HepG2 (cell line): Measurements from ENCODE around the gene TUBB. TPM values are rescaled to one million over a fixed set of nuclear protein-coding genes. Genes with fewer than 3 reads are reported as not detected.

Source experiments
- AFF4 ChIP-seq: sonication (generic); formaldehyde crosslinking; IDR thresholded peaks from 2 replicates; pipeline ENCODE4 v1.4.0; 2020; ENCODE audit warnings: missing genetic modification reagents
- CBFB ChIP-seq: sonication (generic); formaldehyde crosslinking; IDR thresholded peaks from 2 replicates; pipeline ENCODE4 v1.4.0; 2020; ENCODE audit warnings: missing genetic modification reagents
- ELF1 ChIP-seq: sonication (generic); formaldehyde crosslinking; IDR thresholded peaks from 2 replicates; pipeline ENCODE4 v1.4.0; 2020; ENCODE audit warnings: missing genetic modification reagents
- GATAD1 ChIP-seq: IDR thresholded peaks from 2 replicates; pipeline ENCODE4 v1.6.1; 2016; ENCODE audit warnings: missing genetic modification reagents, missing compliant biosample characterization
- GATAD2A ChIP-seq: IDR thresholded peaks from 2 replicates; pipeline ENCODE4 v1.6.1; 2016
- HMG20B ChIP-seq: conservative IDR thresholded peaks from 2 replicates; pipeline ENCODE4 v1.6.1; 2016; ENCODE audit warnings: missing genetic modification reagents, missing compliant biosample characterization
- IRF1 ChIP-seq: sonication (generic); formaldehyde crosslinking; IDR thresholded peaks from 2 replicates; pipeline ENCODE4 v1.4.0; 2020; ENCODE audit warnings: low read depth, mild to moderate bottlenecking, missing genetic modification reagents
- KAT2B ChIP-seq: fragments of 150-350 bp; IDR thresholded peaks from 2 replicates; pipeline ENCODE4 v1.6.1; 2014; ENCODE audit warnings: low read depth, low read length, borderline replicate concordance
- KLF13 ChIP-seq: sonication (generic); formaldehyde crosslinking; IDR thresholded peaks from 2 replicates; pipeline ENCODE4 v1.4.0; 2020; ENCODE audit warnings: mild to moderate bottlenecking, missing genetic modification reagents
- LCORL ChIP-seq, 2 experiments: fragments of 450-650 bp in 1 of 2; sonication (generic) in 1 of 2; formaldehyde crosslinking in 1 of 2; IDR thresholded peaks; 2 replicates each; pipeline versions ENCODE4 v1.5.0 to v1.6.1; 2017 to 2020; ENCODE audit warnings: antibody characterized with exemption in 1 of 2, missing genetic modification reagents in 1 of 2
- MAX ChIP-seq: IDR thresholded peaks from 2 replicates; pipeline ENCODE4 v1.6.1; 2012; ENCODE audit warnings: inconsistent platforms
- MYC ChIP-seq: sonication (generic); formaldehyde crosslinking; IDR thresholded peaks from 2 replicates; pipeline ENCODE4 v1.9.0; 2021; ENCODE audit warnings: missing genetic modification reagents, borderline replicate concordance
- MYPOP ChIP-seq: sonication (generic); formaldehyde crosslinking; IDR thresholded peaks from 2 replicates; pipeline ENCODE4 v1.8.1; 2023; ENCODE audit warnings: mild to moderate bottlenecking, moderate library complexity, missing genetic modification reagents
- PAX8 ChIP-seq: sonication (generic); formaldehyde crosslinking; IDR thresholded peaks from 2 replicates; pipeline ENCODE4 v1.8.0; 2022; ENCODE audit warnings: mild to moderate bottlenecking, missing genetic modification reagents, borderline replicate concordance
- PHF5A ChIP-seq: IDR thresholded peaks from one replicate; pipeline ENCODE4 v1.6.1; 2018; ENCODE audit warnings: low read depth, missing genetic modification reagents; ENCODE audit not compliant: unreplicated experiment
- RAD51 ChIP-seq: fragments of 450-650 bp; IDR thresholded peaks from 2 replicates; pipeline ENCODE4 v1.6.1; 2016; ENCODE audit warnings: borderline replicate concordance
- RARG ChIP-seq: sonication (generic); formaldehyde crosslinking; IDR thresholded peaks from 2 replicates; pipeline ENCODE4 v1.4.0; 2020; ENCODE audit warnings: low read depth, mild to moderate bottlenecking, missing genetic modification reagents
- RELA ChIP-seq: sonication (generic); formaldehyde crosslinking; IDR thresholded peaks from 2 replicates; pipeline ENCODE4 v1.4.0; 2020; ENCODE audit warnings: missing genetic modification reagents
- ZBTB42 ChIP-seq: sonication (generic); formaldehyde crosslinking; IDR thresholded peaks from 2 replicates; pipeline ENCODE4 v1.5.0; 2020; ENCODE audit warnings: mild to moderate bottlenecking, missing genetic modification reagents
- ZNF329 ChIP-seq: sonication (generic); formaldehyde crosslinking; IDR thresholded peaks from 2 replicates; pipeline ENCODE4 v1.9.0; 2021; ENCODE audit warnings: low read depth, mild to moderate bottlenecking, missing genetic modification reagents
- ZNF704 ChIP-seq: sonication (generic); formaldehyde crosslinking; IDR thresholded peaks from 2 replicates; pipeline ENCODE4 v1.8.1; 2023; ENCODE audit warnings: mild to moderate bottlenecking, inconsistent platforms, moderate library complexity, missing genetic modification reagents, borderline replicate concordance
- polyA plus RNA-seq, 8 experiments: library from polyadenylated mRNA; depleted of rRNA in 3 of 8; stranded (reverse) in 7 of 8; unstranded in 1 of 8; fragments of >200 nt; fragmentation: Illumina TruSeq in 4 of 8; extraction: Trizol in 4 of 8; gene quantifications; 2 replicates each; pipeline versions ENCODE4 v1.2.1 to v1.2.3, GENCODE V29; 2011 to 2016; ENCODE audit warnings: low read depth in 4 of 8, missing spikeins in 1 of 8, mixed read lengths in 1 of 8; ENCODE audit not compliant: insufficient read depth in 1 of 8
- total RNA-seq, 5 experiments: library from RNA; depleted of rRNA; stranded (reverse); fragments of >200 nt; fragmentation: Illumina TruSeq; extraction: Trizol; gene quantifications; 2 replicates each; pipeline ENCODE4 v1.2.3, GENCODE V29; 2016; ENCODE audit warnings: low read depth in 1 of 5

The TUBB gene
- total and polyA plus RNA-seq, 2 of the 13 experiments (the other 11 are each of a cell fraction or from before 2014, with no cell fraction given), result 911 to 1,163 TPM

- peak; percentile 9 for TF ChIP-seq PHF5A (CRISPR knock-in tag)
- TF ChIP-seq ZNF329 (CRISPR knock-in tag), result no peak; the same call in 1 of the 2 replicates
- no peak for TF ChIP-seq RAD51
- no peak for TF ChIP-seq ELF1 (CRISPR knock-in tag)
- peak; percentile 55; the same call in 1 of the 2 replicates for TF ChIP-seq GATAD2A
- TF ChIP-seq LCORL (IDR thresholded peaks at IDR 0.05), result peak; percentile 10; the same call in 1 of the 2 replicates
- peak; percentile 95 for TF ChIP-seq LCORL (CRISPR knock-in tag; IDR thresholded peaks at IDR 0.05)
- TF ChIP-seq GATAD1 (CRISPR knock-in tag), result peak; percentile 60; the same call in 1 of the 2 replicates
- peak; percentile 78; the same call in 1 of the 2 replicates for TF ChIP-seq ZNF704
- TF ChIP-seq PAX8 (CRISPR knock-in tag), result no peak
- TF ChIP-seq MYC (CRISPR knock-in tag), result peak; percentile 60; the same call in 1 of the 2 replicates
- TF ChIP-seq MYPOP (CRISPR knock-in tag), result peak; percentile 90
- peak; percentile 98 for TF ChIP-seq AFF4 (CRISPR knock-in tag)
- 0 out of 2 replicates have a peak, but pooled peaks have one; percentile 35 for TF ChIP-seq CBFB
- TF ChIP-seq RELA, result peak; percentile 70; the same call in 1 of the 2 replicates
- peak; percentile 80 for TF ChIP-seq MAX
- TF ChIP-seq ZBTB42 (CRISPR knock-in tag), result 0 out of 2 replicates have a peak, but pooled peaks have one; percentile 71
- TF ChIP-seq RARG, result no peak
- peak; percentile 21; the same call in 1 of the 2 replicates for TF ChIP-seq IRF1 (CRISPR knock-in tag)
- TF ChIP-seq KAT2B, result 0 out of 2 replicates have a peak, but pooled peaks have one; percentile 2
- TF ChIP-seq KLF13 (CRISPR knock-in tag), result no peak
- TF ChIP-seq HMG20B (CRISPR knock-in tag), result peak; percentile 78; the same call in 1 of the 2 replicates
Measured at GRCh38 chr6:30744054-30744805, 24.1 kb downstream of the TUBB start, which contains the start of gene IER3 (continued).
